ACHN (cell line): Measurements from ENCODE around the gene AP2A2.
"Not testable (repeated sequence)": the region's sequence is repeated elsewhere in the genome, so short reads cannot be mapped to it uniquely, and the experiment has no call there.

ENCODE experiments used
- DNase-seq: peaks from one replicate; pipeline ENCODE4 v3.0.0-alpha.2; 2015
- in situ Hi-C: cut with HindIII; loops from 2 replicates; pipeline ENCODE4 v1.10.0; 2017; ENCODE audit warnings: low sequenced_read_pairs, low pct_ligation_motif_present, low pct_unique_long_range_greater_than_20kb

AP2A2 gene

DNA sequence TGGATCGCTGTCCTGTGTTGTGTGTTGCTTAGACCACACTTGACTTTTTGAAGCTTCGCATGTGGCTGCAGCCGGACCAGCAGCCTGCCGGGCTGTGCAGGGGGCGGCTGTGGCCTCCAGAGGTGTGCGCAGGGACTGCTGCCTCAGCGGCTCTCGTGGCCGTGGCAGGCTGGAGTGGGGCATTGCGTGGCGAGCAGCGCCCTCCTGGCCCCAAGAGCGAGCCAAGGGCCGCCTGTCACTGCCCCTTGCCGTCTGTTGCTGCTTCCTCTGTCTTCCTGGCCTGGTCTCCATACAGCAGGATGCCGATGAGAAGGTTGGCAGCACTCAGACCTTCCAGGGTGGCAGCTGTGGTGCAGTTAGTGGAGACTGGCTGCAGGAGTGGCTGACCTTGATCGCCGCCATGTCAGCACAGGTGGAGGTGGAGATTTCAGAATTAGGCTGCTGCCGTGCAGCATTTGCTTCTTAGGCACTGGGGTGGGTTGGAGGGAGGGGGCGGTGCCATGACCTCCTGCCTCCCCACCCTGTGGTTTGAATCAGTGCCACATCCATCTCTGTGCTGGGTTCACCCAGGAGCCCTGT is 76.8 kb downstream of the AP2A2 start:
- no peak for DNase-seq
- in situ Hi-C loops = no loop called here

DNA sequence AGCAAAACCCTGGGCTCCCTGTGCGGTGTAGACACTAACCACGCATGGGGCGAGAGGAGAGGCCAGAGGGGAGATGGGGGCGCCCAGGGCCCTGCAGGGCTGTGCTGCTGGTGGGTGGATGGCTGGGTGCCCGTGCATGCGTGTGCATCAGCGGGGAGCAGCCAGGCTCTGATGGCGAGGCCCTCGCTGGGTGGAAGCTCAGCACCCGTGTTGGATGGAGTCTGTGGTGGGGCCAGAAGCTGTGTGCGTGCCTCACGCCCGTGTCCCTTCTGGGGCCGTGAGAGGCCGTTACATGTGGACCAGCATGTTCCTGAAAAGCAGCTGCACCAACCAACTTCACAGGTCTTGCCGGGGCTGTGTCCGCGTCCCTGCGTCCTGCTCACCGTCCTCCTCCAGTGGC is 77.5 kb downstream of the AP2A2 start:
- in situ Hi-C loops = no loop called here
- DNase-seq = no peak

DNA sequence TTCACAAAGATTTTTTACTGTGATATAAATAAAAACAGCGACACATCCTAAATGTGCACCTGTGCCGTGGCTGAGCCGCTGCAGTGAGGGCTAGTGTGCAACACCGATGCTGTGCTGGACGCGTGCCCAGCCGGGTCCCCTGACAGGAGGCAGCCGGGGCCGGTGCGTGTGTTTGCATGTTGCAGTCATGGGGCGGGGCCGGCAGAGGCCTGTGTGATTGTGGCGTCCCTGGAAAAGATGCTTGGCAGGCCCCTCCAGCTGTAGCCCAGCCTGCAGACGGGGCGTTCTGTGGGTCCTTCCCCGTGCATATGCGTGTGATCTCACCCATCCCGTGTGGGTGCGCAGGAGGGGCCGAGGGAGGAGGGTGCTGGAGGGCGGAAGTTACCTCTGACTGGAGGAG is 80.3 kb downstream of the AP2A2 start:
- in situ Hi-C loops = no loop called here

DNA sequence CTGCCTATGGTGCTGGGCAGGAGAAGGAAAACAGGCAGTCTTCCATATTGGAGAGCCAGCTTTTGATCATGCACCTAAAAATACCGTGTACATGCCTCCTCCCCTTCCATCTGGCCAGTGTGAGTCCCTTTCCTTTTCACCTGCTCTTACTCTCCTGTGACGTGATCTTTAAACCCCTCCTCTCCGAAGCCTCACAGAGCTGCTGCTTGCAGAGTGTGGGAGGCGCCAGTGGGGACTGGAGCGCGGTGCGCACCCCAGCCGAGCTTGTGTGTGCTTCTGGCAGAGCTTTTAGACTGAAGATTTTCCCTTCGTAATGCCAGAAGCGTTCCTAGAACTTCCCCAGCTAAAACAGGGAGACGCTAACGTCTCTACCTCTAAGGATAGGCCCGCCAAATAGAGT is 81.1 kb downstream of the AP2A2 start:
- no peak for DNase-seq
- in situ Hi-C loops = no loop called here

More for the DNA sequence above, 80.3 kb downstream of the AP2A2 start:
- DNase-seq = no peak

DNA sequence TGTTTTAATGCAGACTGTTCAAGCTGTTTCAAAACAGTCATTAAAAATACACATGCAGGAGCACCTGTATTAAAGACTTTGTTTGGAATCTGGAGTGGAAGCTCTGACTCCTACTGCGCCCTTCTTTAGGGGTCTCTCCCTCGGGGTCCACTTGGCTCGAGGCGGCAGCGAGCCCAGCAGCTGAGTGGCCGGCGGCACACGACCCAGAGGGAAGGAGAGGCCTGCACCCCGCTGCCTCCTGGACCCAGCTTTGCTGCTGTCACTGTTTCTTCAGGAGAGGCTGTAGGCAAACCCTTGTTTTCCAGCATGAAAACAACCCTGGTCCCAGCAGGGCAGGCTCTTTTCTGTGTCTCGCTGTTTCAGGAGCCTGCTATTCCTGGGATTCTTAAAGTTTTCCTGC is 81.6 kb downstream of the AP2A2 start:
- DNase-seq = no peak
- in situ Hi-C loops = no loop called here

DNA sequence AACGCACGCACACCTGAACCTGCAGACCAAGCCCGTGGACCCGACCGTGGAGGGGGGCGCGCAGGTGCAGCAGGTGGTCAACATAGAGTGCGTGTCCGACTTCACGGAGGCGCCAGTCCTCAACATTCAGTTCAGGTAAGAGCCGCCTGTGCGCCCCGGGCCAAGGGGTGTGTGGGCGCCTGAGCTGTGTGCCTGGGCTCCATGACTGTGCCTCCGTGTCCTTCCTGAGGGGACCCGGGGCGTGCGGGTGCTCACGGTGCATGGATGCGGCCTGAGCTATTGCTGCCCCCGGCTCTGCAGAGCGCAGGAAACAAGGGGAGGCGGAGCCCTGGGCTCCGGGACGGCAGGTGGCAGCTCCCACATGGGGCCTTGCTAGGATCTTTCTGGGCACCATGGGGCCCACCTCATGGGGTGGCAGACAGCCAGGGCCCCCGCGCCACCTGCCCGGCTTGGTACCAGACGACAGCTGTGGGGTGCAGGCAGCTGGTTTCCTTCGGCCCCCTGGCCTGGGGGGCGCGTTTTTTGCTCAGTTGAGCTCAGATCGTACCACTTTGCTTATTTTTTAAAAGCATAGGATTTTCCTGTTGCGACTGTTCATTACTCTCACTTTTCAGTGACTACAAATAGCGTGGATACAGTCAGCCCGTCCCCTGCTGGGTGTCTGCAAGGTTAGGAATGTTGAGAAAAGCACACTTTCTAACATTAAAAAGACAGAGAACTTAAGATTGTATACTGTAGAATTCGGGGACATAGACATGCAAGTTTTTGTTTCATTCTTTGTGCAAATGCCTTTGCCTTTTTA is 82.5 kb downstream of the AP2A2 start:
- in situ Hi-C loops = no loop called here
- no peak for DNase-seq

DNA sequence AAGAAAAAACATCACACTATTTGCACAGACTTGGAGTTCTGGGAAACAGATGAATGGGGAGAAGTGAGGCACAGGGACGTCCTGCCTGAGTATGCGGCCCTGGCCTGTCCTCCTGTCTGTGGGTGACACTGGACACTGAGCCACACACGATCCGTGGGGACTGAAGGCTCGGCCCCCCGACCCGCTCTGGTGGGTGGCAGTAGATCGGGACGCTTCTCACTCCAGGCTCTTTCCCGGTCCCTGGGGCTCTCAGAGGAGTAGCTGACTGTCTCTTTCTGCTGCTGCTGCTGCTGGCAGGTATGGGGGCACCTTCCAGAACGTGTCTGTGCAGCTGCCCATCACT is 83.1 kb downstream of the AP2A2 start:
- in situ Hi-C loops = no loop called here
- DNase-seq = no peak

DNA sequence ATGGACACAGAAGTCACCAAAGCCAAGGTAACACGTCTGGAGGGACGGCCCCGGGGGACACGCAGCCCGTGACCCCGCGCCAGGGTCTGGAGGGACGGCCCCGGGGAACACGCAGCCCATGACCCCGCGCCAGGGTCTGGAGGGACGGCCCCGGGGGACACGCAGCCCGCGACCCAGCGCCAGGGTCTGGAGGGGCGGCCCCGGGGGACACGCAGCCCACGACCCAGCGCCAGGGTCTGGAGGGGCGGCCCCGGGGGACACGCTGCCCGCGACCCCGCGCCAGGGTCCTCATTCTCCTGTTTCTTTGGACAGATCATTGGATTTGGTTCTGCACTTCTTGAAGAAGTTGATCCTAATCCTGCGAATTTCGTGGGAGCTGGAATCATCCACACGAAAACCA is 83.7 kb downstream of the AP2A2 start:
- DNase-seq = no peak
- in situ Hi-C loops = no loop called here

DNA sequence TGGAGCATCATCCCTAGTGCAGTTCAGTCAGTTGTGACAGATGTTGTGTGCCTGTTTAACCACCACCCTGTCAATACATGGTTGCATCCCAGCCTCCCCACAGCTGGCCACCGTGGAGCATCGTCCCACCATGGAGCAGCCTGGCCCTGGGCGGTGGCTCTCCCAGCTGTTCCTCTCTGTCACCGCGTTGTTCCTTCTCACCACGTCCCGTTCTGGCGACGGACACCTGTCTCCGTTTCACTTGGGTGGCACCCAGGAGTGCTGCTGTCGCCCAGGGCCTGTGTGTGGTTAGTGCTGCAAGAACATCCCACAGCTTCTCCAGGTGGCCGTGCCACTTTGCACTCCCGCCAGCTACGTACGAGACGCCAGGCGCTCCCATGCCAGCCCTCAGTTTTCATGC is 84.3 kb downstream of the AP2A2 start:
- in situ Hi-C loops = no loop called here
- DNase-seq = no peak

DNA sequence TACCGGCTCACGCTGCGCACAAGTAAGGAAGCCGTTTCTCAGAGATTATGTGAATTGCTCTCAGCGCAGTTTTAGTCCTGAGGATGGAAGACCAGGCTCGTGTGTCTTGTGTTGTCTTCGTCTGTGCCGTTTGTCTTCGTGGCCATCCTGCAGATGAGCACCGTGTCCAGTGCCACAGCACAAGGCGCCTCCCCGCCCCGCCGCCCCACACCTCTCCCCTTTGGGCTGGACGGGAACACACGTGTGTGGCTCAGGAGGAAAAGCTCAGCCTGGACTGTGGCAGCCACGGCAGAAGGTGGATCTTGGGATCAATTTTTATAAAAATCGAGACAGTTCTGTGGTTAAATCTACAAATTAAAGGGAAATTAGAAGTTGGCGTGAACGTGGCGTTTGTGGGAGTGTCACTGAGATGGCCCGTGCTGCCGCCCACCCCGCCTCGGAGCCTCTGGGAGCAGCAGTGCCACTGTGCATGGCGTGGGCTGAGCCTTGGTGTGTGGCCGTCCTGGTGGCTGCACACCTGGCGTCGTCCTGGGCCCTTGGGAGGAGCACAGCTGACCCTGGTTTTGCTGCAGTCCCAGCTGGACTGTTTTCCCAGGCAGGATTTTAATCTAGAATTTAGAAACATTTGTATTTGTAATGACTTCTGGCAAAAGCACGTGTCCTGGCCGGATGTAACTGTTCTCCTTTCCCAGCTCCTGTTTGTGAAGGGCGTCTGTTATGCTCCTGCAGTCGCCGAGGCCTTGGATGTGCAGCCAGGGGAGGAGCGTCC is 85.1 kb downstream of the AP2A2 start:
- DNase-seq = no peak
- in situ Hi-C loops = no loop called here

DNA sequence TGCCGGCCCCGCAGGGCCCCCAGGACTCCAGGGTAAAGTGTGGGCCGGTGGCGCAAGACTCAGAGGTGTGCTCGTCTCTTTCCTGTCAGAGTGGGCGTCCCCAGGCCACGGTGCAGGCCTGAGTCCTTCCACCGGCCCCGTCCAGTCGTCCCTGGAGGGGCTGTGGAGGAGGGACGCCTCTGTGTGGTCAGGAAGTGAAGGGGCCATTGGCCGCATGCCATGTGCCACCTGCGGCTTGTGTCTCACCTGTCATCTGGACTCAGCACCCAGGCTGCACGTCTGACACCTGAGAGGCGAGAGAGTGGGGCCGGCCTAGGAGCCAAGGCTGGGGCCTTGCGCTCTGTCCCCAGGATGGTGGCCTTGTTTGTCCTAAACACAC is 85.6 kb downstream of the AP2A2 start:
- DNase-seq = no peak
- in situ Hi-C loops = no loop called here

DNA sequence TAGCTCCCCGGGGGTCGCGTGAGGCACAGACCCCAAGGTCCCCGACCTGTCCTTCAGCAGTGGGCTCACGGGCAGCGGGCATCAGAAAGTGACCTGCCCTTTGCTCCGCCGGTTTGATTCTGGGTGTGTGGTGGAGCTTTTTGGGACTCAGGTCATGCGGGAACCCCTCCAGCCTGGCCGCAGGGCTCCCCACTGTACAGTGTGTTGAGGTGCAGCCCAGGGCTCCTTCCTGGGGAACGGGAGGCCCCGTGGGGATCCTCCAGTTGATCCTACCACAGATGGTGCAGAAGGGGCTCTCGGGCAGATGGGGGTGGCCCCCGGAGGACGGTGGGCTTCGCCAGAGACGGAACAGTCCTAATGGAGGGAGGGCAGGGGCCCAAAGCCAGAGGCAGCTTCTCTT is 86.6 kb downstream of the AP2A2 start:
- in situ Hi-C loops = no loop called here
- no peak for DNase-seq

DNA sequence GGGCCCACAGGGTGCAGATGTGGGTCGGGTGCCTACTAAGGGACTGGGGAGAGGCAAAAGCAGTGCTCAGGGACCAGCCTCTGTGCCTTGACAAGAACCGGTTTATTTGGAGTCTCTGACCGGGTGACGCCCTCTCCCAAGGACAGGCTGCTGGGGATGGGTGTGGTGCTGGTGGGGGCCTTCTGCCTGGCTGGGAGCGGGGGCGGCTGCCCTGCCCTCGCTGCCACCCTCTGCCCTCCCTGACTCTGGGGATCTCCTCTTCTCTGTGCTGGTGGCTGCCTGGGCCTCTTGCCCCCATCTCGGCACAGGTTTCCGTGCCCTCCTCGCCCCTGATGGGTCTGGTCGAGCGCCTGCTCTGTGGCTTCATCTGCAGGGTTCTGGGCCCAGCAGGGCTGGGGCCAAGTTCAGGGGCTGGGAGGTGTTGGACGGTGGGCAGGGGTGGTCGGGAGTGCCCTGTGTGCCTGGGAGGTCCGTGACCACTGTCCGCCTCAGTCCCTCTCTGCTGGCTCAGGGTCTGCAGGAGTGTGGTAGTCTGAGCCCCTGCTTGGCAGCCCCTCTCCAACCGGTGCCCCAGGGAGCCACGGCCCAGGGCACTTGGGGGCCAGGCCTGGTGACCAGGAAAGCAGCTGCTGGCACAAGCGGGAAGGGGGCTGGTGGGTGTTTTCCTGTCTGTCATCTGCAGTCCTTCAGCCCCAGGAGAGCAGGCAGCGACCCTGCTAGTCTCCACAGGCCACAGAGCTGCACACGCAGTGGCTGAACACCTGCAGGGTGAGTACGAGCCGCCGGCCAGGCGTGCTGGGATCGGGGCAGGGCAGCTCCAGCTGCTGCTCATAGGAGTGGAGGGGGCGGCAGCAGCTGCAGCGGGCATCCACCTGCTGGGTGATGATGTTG is 87.3 kb downstream of the AP2A2 start:
- no peak for DNase-seq
- in situ Hi-C loops = no loop called here

DNA sequence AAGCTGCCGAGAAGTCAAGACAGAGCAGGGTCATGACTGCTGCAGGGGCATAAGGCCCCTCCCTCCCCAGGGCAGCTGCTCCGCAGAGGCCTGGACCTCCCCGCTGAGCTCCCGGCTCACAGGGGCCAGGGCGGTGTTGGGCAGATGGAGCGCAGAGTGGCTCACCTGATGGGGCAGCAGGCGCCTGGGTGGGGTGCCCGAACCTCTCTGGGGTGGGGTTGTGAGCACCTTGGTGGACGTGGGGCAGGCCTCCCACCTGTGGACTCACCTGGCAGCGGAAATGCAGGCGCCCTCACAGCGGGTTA is 87.9 kb downstream of the AP2A2 start:
- DNase-seq = no peak
- in situ Hi-C loops = no loop called here

DNA sequence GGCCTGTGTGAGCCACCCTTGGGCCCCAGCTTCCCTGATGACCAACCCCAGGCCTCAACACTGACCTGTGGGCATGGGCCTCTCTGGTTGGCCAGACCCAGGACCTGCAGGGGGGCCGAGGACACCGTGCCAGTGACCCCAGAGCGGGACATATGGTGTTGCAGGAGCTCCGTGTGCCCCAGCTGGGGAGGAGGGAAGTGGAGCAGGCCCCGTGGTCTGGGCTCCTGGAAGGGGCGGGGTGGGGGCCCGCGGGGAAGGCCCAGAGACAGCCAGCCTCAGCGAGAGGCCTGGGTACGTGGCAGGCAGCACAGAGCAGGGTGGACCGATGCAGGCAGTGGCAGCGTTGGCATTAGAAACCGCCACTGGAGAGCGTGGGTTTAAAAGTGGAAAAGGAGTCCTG is 88.6 kb downstream of the AP2A2 start:
- in situ Hi-C loops = no loop called here
- no peak for DNase-seq

DNA sequence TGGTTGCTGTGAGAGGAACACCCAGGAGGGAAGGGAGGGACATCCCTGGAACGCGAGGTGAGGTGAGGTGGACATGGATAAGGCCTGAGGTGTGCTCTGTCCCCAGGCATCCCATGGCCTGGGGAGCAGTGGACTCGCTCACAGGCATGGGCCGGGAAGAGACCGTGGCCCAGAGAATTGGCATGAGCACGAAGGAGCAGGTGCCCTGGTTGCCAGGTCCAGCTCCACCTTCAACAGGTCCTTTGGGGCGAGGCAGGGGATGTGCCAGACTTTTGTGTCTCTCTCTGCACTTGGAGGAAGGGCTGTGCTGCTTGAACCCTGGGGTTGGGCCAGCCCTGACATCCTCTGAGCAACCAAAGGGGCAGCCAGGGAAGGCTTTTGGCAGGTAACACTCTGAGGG is 89.4 kb downstream of the AP2A2 start:
- DNase-seq = no peak
- in situ Hi-C loops = no loop called here

DNA sequence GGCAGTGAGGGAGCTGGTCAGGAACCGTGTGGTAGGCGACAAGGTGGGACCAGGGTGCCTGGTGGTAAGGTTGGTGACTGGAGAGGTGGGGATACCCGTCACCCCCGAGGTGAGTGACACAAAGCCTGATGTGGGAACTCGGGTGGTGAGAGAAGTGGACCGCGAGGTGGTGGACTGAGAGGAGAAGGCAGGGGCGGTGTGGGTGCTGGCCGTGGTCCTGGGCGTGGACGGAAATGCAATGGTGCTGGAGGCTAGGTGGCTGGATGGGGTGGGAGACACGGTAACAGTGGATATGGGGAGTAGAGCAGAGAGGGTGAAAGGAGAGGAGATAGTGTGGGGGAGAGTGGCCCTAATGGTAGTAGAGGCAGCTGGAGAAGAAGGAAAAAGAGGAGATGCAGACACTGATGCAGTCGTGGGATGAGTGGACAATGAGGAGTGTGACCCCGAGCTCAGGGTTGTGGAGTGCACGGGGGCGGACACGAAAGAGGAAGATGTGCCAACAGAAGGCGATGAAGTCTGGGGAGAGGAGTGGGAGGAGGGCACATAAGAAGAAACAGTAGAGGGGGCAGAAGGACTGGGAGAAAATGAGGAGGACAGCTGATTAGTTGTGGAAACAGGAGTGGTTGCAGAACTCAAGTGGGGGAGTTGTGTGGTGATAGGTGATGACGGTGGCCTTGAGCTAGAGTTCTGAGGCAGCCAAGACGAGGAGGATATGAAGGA is 90.3 kb downstream of the AP2A2 start:
- in situ Hi-C loops = no loop called here
- no peak for DNase-seq

DNA sequence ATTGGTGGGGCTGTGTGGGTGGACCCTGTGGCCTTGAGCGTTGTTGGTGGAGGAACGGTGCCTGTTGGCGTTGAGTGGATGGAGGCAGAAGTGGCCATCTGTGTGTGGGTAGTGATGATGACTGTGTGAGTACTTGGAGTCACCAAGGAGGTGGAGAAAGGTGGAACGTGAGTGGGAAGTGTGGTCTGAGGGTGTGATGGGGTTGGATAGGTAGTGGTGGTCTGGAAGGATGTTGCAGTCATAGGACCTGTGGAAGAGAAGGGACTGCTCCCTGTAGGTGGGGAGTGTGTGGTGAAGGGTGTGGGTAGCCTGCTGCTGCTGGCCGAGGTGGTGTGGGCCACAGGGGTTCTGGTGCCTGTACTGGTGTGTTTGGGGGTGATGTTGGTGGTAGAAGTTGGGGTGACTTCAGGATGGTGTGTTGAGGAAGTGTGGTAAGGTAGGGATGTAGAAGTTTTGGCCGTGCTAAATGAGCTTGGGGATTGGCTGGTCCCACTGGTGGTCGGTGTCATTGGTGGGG is 91.0 kb downstream of the AP2A2 start:
- in situ Hi-C loops = not testable (repeated sequence)

More for the DNA sequence above, 91.0 kb downstream of the AP2A2 start:
- DNase-seq = not testable (repeated sequence)
